HCT116 (cell line): ENCODE results near the gene CCDC146. TPM values are rescaled to one million over a fixed set of nuclear protein-coding genes. Genes with fewer than 3 reads are reported as not detected.

Experiments
- ATAC-seq: fragments of 200-7000 bp; cut with Tn5 transposase; 2 replicates; pipeline ENCODE4 v1.9.1; 2020; ENCODE audit warnings: mild to moderate bottlenecking, moderate library complexity
- BruUV-seq: library from RNA; stranded (reverse); fragments of 400-500 nt; replicated peaks from 2 replicates; lab custom pipeline; 2021; lab: Mats Ljungman, UMichigan
- CTCF ChIA-PET: fragments of 300-600 bp; sonication (Branson Sonifier 250); formaldehyde crosslinking; loops from one replicate; lab custom pipeline; 2021; ENCODE audit warnings: antibody characterized with exemption; lab: Charles Lee
- POLR2A ChIA-PET: fragments of 300-600, 350-600 bp; sonication (Branson Sonifier 250); formaldehyde crosslinking; loops from one replicate; lab custom pipeline; 2021; ENCODE audit warnings: antibody characterized with exemption; lab: Charles Lee
- RAD21 ChIA-PET, 2 experiments: fragments of 300-600 bp; sonication (Branson Sonifier 250); formaldehyde crosslinking; loops; one replicate each; lab custom pipeline; 2023; ENCODE audit warnings: low total read pairs in 2 of 2; ENCODE audit not compliant: uncharacterized antibody in 2 of 2, unreplicated experiment in 2 of 2, low non-redundant PET in 1 of 2; lab: Charles Lee
- DNase-seq: peaks from one replicate; pipeline ENCODE4 v3.0.0-alpha.2; 2010; ENCODE audit warnings: low read depth, low spot score
- H2AFZ ChIP-seq: fragments of 200-600 bp; shearing (Covaris generic), sonication (generic); 2 replicates; pipeline ENCODE4 v1.6.1; 2017; ENCODE audit warnings: low read depth, mixed run types, mixed read lengths, antibody characterized with exemption, low read length; ENCODE audit not compliant: poor library complexity, severe bottlenecking
- H3K27ac ChIP-seq: 2 replicates; pipeline ENCODE4 v1.5.1; 2012; ENCODE audit warnings: low read depth, low read length
- H3K27me3 ChIP-seq: fragments of 200-600 bp; sonication (generic); 2 replicates; pipeline ENCODE4 v1.6.1; 2016; ENCODE audit warnings: mixed run types, low read length, mixed read lengths; ENCODE audit not compliant: insufficient read depth
- H3K36me3 ChIP-seq, 2 experiments: fragments of 200-500 bp in 1 of 2; fragments of 200-600 bp in 1 of 2; sonication (Bioruptor generic) in 1 of 2; sonication (generic) in 1 of 2; 2 replicates each; pipeline versions ENCODE4 v1.5.1 to v1.6.1; 2014 to 2016; ENCODE audit warnings: low read length in 2 of 2, inconsistent platforms in 1 of 2, mixed read lengths in 1 of 2, mixed run types in 1 of 2; ENCODE audit not compliant: insufficient read depth in 2 of 2, control insufficient read depth in 1 of 2
- H3K4me1 ChIP-seq, 2 experiments: fragments of 200-600 bp in 1 of 2; sonication (generic) in 1 of 2; 2 replicates each; pipeline versions ENCODE4 v1.5.1 to v1.6.1; 2012 to 2017; ENCODE audit warnings: low read length in 2 of 2, inconsistent platforms in 1 of 2, mild to moderate bottlenecking in 1 of 2, mixed read lengths in 1 of 2, mixed run types in 1 of 2, moderate library complexity in 1 of 2; ENCODE audit not compliant: insufficient read depth in 2 of 2, control insufficient read depth in 1 of 2
- H3K4me2 ChIP-seq: fragments of 200-600 bp; sonication (generic); 2 replicates; pipeline ENCODE4 v1.6.1; 2017; ENCODE audit warnings: mixed run types, low read length, mixed read lengths
- H3K4me3 ChIP-seq, 2 experiments: fragments of 200-600 bp in 1 of 2; sonication (generic) in 1 of 2; replicated peaks in 1 of 2; 2 replicates each; pipeline ENCODE4 v1.5.1; 2011 to 2016; ENCODE audit warnings: low read length in 2 of 2, control low read depth in 1 of 2, low read depth in 1 of 2, mild to moderate bottlenecking in 1 of 2, mixed read lengths in 1 of 2, mixed run types in 1 of 2
- H3K79me2 ChIP-seq: fragments of 200-600 bp; sonication (generic); 2 replicates; pipeline ENCODE4 v1.6.1; 2017; ENCODE audit warnings: mild to moderate bottlenecking, mixed run types, low read length, moderate library complexity, mixed read lengths; ENCODE audit not compliant: insufficient read depth
- H3K9ac ChIP-seq: fragments of 200-600 bp; sonication (generic); 2 replicates; pipeline ENCODE4 v1.6.1; 2016; ENCODE audit warnings: low read length, mixed read lengths
- H3K9me2 ChIP-seq: fragments of 200-600 bp; sonication (generic), shearing (Covaris generic); 2 replicates; pipeline ENCODE4 v1.6.1; 2017; ENCODE audit warnings: mixed run types, mild to moderate bottlenecking, moderate library complexity; ENCODE audit not compliant: insufficient read depth
- H3K9me3 ChIP-seq, 2 experiments: fragments of 200-500 bp in 1 of 2; fragments of 200-600 bp in 1 of 2; sonication (Bioruptor generic) in 1 of 2; sonication (generic) in 1 of 2; 2 replicates each; pipeline ENCODE4 v1.6.1; 2014 to 2017; ENCODE audit warnings: low read length in 2 of 2, mixed read lengths in 2 of 2, inconsistent platforms in 1 of 2, low read depth in 1 of 2, mild to moderate bottlenecking in 1 of 2, mixed run types in 1 of 2, moderate library complexity in 1 of 2; ENCODE audit not compliant: control insufficient read depth in 1 of 2, insufficient read depth in 1 of 2
- H4K20me1 ChIP-seq: fragments of 200-600 bp; sonication (generic), shearing (Covaris generic); 2 replicates; pipeline ENCODE4 v1.6.1; 2017; ENCODE audit warnings: mixed run types, mild to moderate bottlenecking, moderate library complexity; ENCODE audit not compliant: insufficient read depth
- CBX3 ChIP-seq: IDR thresholded peaks from 2 replicates; pipeline ENCODE4 v1.6.1; 2012; ENCODE audit warnings: low read depth
- ELF1 ChIP-seq: IDR thresholded peaks from 2 replicates; pipeline ENCODE4 v1.6.1; 2012; ENCODE audit warnings: low read depth, borderline replicate concordance
- EZH2phosphoT487 ChIP-seq: fragments of 200-600 bp; IDR thresholded peaks from 2 replicates; pipeline ENCODE4 v1.6.1; 2018; ENCODE audit warnings: antibody characterized with exemption, borderline replicate concordance
- FOSL1 ChIP-seq: IDR thresholded peaks from 2 replicates; pipeline ENCODE4 v1.6.1; 2012; ENCODE audit warnings: low read depth
- JUND ChIP-seq: IDR thresholded peaks from 2 replicates; pipeline ENCODE4 v1.6.1; 2012
- MAX ChIP-seq: IDR thresholded peaks from 2 replicates; pipeline ENCODE4 v1.6.1; 2012
- POLR2AphosphoS5 ChIP-seq: IDR thresholded peaks from 2 replicates; pipeline ENCODE4 v1.6.1; 2011; ENCODE audit warnings: mild to moderate bottlenecking, low read depth, low read length, moderate library complexity
- RAD21 ChIP-seq: IDR thresholded peaks from 2 replicates; pipeline ENCODE4 v1.6.1; 2012; ENCODE audit warnings: low read depth, mild to moderate bottlenecking
- SRF ChIP-seq: IDR thresholded peaks from 2 replicates; pipeline ENCODE4 v1.6.1; 2012; ENCODE audit warnings: low read depth
- TCF7L2 ChIP-seq: IDR thresholded peaks from 2 replicates; pipeline ENCODE4 v1.7.0; 2011; ENCODE audit warnings: borderline replicate concordance, inconsistent platforms; ENCODE audit not compliant: insufficient read depth, insufficient read length; ENCODE audit errors: extremely low read depth
- ZBTB33 ChIP-seq: IDR thresholded peaks from 2 replicates; pipeline ENCODE4 v1.6.1; 2011; ENCODE audit warnings: mild to moderate bottlenecking, low read length, moderate library complexity; ENCODE audit not compliant: insufficient replicate concordance; ENCODE audit errors: extremely low read depth
- ZFX ChIP-seq: fragments of 450-650 bp; IDR thresholded peaks from 2 replicates; pipeline ENCODE4 v1.6.1; 2017
- intact Hi-C: fragments of 100-400 bp; cut with micrococcal nuclease; formaldehyde crosslinking; loops from 2 replicates; pipeline ENCODE4 v1.10.0; 2022
- total RNA-seq: library from RNA; stranded (reverse); gene quantifications from one replicate; pipeline ENCODE4 v1.2.1, GENCODE V29; 2021; ENCODE audit not compliant: unreplicated experiment
- TF ChIP-seq, protein P1 (sequence below), 3 experiments: fragments of 200-600 bp in 1 of 3; sonication (generic) in 1 of 3; IDR thresholded peaks in 2 of 3; conservative IDR thresholded peaks in 1 of 3; 2 replicates each; pipeline ENCODE4 v1.5.1; 2012 to 2017; ENCODE audit warnings: low read depth in 2 of 3, low read length in 2 of 3, antibody characterized with exemption in 1 of 3, borderline replicate concordance in 1 of 3, control low read depth in 1 of 3, mild to moderate bottlenecking in 1 of 3, mixed read lengths in 1 of 3, mixed run types in 1 of 3, moderate library complexity in 1 of 3; ENCODE audit not compliant: insufficient read depth in 1 of 3
- TF ChIP-seq, protein P2 (sequence below): IDR thresholded peaks from 2 replicates; pipeline ENCODE4 v1.6.1; 2012

CCDC146 gene
- total RNA-seq, 1 experiment from 2014 or later: 6.3 TPM

GRCh38 chr7:77293046-77293445 lies 170.6 kb downstream of the CCDC146 start:
- BruUV-seq: no TSS peak
- RAD21 ChIA-PET: no interaction called here
- Histone ChIP-seq H3K4me3 (no peak overlapping the region), H3K9me2 (no peaks in the 10 kb centered on the region), H3K27ac (no peak overlapping the region), H4K20me1 (no peaks in the 10 kb centered on the region), H3K36me3 (no peaks in the 10 kb centered on the region), H3K4me1 (no peaks in the 10 kb centered on the region), H3K4me2 (no peak overlapping the region), H3K79me2 (no peaks in the 10 kb centered on the region), H3K9ac (no peak overlapping the region), H2AFZ (no peak overlapping the region), H3K27me3 (no peaks in the 10 kb centered on the region), H3K9me3 (no peaks in the 10 kb centered on the region)
- CTCF ChIA-PET: no interaction called here
- TF ChIP-seq, protein P1, sequence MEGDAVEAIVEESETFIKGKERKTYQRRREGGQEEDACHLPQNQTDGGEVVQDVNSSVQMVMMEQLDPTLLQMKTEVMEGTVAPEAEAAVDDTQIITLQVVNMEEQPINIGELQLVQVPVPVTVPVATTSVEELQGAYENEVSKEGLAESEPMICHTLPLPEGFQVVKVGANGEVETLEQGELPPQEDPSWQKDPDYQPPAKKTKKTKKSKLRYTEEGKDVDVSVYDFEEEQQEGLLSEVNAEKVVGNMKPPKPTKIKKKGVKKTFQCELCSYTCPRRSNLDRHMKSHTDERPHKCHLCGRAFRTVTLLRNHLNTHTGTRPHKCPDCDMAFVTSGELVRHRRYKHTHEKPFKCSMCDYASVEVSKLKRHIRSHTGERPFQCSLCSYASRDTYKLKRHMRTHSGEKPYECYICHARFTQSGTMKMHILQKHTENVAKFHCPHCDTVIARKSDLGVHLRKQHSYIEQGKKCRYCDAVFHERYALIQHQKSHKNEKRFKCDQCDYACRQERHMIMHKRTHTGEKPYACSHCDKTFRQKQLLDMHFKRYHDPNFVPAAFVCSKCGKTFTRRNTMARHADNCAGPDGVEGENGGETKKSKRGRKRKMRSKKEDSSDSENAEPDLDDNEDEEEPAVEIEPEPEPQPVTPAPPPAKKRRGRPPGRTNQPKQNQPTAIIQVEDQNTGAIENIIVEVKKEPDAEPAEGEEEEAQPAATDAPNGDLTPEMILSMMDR (IDR thresholded peaks at IDR 0.05 in 2 of 3, conservative IDR thresholded peaks at IDR 0.05 in 1 of 3; ENCODE audit: borderline replicate concordance in 1 of 3, insufficient read depth in 1 of 3, low read depth in 2 of 3, low read length in 2 of 3): peak in 1 of 3 experiments; percentile 23; a peak in 1 of 6 replicates
- no peak for TF ChIP-seq CBX3
- DNase-seq (no peak), ATAC-seq (no peak)
- intact Hi-C loops: no loop called here
- POLR2A ChIA-PET: no interaction called here

DNA sequence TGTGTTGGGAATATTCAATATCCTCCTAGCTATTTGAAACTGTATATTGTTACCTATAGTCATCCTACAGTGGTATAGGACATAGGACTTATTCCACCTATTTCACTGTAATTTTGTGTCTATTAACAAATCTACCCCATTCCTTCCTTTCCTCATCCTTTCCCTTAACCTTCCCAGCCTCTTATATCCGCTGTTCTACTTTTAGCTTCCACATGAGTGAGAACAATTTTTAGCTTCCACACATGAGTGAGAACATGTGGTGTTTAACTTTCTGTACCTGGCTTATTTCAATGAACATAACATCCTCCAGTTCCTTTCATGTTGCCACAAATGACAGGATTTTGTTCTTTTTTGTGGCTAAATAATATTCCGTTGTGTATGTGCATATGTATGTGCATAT lies 173.1 kb downstream of the CCDC146 start:
- Histone ChIP-seq H4K20me1 (no peaks in the 10 kb centered on the region), H3K4me2 (no peak overlapping the region), H3K27ac (no peak overlapping the region), H3K4me1 (no peaks in the 10 kb centered on the region), H2AFZ (no peak overlapping the region), H3K9me3 (no peaks in the 10 kb centered on the region), H3K4me3 (no peak overlapping the region), H3K79me2 (no peaks in the 10 kb centered on the region), H3K9ac (no peak overlapping the region), H3K9me2 (no peaks in the 10 kb centered on the region), H3K27me3 (no peaks in the 10 kb centered on the region), H3K36me3 (no peaks in the 10 kb centered on the region)
- BruUV-seq: no TSS peak
- ChIA-PET POLR2A (no interaction called here), CTCF (no interaction called here), RAD21 (no interaction called here)
- intact Hi-C loops: no loop called here
- no peak for ATAC-seq
- no peak for DNase-seq
- no peak for TF ChIP-seq RAD21
- TF ChIP-seq EZH2phosphoT487: no peak
- no peak for TF ChIP-seq JUND
- no peak for TF ChIP-seq ZFX
- TF ChIP-seq, protein P2, sequence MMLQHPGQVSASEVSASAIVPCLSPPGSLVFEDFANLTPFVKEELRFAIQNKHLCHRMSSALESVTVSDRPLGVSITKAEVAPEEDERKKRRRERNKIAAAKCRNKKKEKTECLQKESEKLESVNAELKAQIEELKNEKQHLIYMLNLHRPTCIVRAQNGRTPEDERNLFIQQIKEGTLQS: no peak
- TF ChIP-seq SRF: no peak
- TF ChIP-seq MAX: no peak
- no peak for TF ChIP-seq POLR2AphosphoS5
- TF ChIP-seq ELF1: no peak
- no peak for TF ChIP-seq TCF7L2
- TF ChIP-seq, protein P1 (IDR thresholded peaks at IDR 0.05 in 2 of 3, conservative IDR thresholded peaks at IDR 0.05 in 1 of 3; ENCODE audit: borderline replicate concordance in 1 of 3, insufficient read depth in 1 of 3, low read depth in 2 of 3, low read length in 2 of 3): no peak
- no peak for TF ChIP-seq ZBTB33
- TF ChIP-seq FOSL1: no peak
